ENCODE data around the gene STYK1.
"Not testable (repeated sequence)": the region's sequence is repeated elsewhere in the genome, so short reads cannot be mapped to it uniquely, and the experiment has no call there.

Gene STYK1

DNA sequence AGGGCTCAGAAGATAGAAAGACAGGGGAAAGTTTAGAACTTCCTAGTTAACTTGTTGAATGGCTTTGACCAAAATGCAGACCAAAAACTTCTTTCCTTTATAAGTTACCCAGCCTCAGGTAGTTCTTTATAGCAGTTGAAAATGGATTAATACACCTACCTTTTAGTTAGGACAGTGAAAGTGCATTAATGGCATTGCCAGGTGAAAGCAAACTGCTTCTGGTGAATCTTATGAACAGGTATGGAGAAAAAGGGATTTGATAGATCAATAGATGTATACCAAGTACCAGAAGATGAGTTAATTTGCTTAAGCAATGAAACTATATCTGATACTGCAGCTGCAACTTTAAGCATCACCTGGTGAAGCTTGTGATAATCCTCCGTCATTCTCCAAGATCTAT is 14.2 kb upstream of the STYK1 start:
- no peak for FAIRE-seq

DNA sequence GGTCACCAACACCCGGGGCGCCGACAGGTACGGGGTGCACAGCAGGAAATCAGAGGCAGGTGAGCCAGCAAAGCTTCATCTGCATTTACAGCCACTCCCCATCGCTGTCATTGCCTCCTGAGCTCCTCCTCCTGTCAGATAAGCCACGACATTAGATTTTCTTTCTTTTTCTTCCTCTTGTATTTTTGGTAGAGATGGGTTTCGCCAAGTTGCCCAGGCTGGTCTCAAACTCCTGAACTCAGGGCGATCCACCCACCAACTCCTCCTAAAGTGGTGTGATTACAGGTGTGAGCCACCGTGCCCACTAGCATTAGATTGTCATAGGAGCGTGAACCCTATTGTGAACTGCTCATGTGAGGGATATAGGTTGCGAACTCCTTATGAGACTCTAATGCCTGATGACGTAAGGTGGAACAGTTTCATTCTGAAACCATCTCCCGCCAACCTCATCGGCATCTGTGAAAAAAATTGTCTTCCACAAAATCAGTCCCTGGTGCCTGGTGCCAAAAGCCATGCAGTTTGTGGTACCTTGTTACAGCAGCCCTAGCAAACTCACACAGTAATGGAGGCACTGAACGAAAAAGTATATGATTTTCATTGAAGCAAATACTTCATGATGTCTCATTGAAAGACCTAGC is 1.5 kb downstream of the STYK1 start:
- FAIRE-seq: no peak

DNA sequence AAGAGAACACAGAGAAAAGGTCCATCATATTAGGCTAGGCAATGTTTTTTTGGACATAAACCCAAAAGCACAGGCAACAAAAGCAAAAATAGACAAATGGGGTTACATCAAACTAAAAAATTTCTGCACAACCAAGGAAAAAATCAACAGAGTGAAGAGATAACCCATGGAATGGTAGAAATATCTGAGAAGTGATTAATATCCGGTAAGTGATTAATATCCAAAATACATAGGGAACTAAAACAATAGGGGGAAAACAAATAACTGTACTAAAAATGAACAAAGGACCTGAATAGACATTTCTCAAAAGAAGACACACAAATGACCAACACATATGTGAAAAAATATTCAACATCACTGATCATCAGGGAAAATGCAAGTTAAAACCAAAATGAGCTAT is 4.3 kb downstream of the STYK1 start:
- no peak for FAIRE-seq

DNA sequence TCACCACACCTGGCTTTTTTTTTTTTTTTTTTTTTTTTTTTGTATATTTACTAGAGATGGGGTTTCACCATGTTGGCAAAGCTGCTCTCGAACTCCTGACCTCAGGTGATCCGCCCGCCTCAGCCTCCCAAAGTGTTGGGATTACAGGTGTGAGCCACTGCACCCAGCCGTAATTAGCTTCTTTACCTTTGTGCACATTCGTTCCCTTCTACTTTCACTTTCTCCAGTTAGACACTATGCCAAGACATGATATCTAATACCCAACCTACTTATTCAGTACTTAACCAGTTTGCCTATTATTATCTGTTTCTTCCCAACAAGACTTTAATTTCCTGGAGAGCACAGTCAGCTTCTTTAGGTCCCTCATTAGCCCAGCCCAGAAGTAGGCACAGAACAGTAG is 5.3 kb downstream of the STYK1 start:
- no peak for FAIRE-seq

DNA sequence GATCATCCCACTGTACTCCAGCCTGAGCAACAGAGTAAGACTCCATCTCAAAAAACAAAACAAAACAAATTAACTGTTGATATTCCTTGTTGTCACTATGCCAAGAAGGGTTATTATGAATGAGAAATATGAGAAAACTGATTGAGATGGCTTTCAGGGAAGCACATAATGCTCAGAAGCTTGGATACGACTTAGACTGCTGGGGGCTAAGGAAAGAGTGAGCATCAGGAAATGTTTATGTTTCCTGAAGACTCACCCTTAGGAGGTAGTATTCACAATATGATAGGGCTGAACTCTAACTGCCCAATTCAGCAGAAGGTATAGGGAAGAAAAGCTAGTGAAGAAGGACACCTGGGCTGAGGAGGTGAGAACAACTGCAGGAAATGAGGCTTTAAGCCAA is 6.3 kb downstream of the STYK1 start:
- no peak for FAIRE-seq

DNA sequence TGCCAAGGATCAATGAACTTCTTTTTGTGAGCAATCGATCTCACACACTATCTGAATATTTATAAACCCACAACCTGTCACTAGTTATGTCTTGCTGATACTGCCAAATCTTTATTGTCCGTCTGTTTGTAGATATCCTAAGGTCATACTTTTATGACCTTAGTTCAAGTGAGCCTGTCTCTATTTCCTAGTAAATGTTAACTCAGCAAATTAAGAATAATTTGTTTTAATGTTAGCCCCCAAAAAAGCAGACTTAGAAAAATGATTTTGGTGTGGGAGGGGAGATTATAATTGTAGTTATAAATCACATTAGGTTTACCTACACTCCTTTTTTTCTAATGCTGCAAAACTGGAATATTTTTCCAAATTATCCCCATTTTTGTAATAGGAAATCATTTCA is 9.4 kb downstream of the STYK1 start:
- FAIRE-seq: no peak

DNA sequence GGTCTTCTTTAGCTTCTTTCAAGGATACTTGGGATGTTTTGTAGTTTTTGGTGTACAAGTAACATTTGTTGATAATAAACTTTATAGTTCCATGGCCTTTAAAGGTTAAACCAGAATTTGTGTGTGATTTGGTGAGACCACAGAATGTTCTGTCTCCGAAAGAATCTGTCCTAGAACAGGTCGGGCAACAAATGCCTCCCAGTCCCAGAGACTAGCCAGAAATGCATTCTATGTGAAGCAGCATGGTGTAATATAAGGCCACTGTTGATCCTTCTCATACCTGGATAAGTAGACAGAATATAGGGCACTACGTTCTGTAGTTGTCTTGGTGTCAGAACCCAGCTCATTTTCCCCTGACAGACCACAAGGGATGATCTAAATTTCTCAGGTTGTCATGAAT is 10.0 kb downstream of the STYK1 start:
- FAIRE-seq: no peak

DNA sequence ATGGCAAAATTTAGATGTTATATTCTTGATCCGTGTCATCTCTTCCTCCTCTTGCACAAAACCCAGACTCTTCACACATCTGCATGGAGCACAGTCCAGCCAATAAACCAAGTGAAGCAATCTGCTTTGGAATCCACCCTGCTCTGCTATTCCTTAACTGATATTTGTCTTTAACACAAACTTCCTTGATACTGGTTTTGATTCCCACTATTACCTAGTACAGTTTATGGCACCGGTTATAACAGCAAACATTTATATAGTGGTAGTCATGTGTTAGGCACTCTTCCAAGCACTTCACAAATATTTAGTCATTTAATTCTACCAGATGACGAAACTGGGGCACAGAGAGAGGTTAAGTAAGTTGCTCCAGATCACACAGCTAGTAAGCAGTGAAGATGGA is 12.5 kb downstream of the STYK1 start:
- FAIRE-seq: no peak

DNA sequence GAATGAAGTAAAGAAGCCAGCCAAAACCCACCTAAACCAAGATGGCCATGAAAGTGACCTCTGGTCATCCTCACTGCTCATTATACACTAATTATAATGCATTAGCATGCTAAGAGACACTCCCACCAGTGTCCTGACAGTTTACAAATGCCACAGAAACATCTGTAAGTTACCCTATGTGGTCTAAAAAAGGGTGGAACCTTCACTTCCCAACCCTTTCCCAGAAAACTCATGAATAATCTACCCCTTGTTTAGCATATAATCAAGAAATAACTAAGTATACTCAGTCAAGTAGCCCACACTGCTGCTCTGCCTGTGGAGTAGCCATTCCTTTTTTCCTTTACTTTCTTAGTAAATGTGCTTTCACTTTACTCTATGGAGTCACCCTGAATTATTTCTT is 19.8 kb downstream of the STYK1 start:
- FAIRE-seq: no peak

DNA sequence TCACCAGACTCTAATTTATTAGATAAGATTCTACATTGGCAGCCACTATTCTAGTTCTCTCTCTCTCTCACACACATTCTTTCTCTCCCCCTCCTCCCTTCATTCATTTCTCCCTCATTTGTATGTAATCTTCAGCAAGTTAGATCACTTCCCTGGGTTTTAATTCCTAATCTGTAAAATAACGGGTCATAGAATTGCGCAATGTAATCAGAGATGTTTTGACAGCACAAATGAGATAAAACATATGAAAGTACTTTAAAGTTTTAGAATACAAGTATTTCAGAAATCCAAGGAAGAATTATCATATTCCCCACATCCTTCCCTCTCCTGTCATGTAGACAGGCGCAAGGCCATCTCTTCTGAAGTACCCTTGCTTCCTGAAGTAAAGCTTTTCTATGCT is 21.7 kb downstream of the STYK1 start:
- no peak for FAIRE-seq

DNA sequence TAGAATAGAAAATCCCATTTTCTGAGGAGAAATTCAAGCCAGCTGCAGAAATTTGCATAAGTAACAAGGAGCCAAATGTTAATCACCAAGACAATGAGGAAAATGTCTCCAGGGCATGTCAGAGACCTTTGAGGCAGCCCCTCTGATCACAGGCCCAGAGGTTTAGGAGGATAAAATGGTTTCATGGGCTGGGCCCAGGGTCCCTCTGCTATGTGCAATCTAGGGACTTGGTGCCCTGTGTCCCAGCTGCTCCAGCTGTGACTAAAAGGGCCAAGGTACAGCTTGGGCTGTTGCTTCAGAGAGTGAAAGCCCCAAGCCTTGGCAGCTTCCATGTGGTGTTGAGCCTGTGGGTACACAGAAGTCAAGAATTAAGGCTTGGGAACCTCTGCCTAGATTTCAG is 27.3 kb downstream of the STYK1 start:
- not testable (repeated sequence) for FAIRE-seq

DNA sequence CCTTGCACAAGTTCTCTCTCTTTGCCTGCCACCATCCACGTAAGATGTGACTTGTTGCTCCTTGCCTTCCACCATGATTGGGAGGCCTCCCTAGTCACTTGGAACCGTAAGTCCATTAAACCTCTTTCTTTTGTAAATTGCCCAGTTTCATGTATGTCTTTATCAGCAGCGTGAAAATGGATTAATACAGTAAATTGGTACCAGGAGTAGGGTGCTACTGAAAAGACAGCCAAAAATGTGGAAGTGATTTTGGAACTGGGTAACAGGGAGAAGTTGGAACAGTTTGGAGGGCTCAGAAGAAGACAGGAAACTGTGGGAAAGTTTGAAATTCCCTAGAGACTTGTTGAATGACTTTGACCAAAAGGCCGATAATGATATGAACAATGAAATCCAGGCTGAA is 27.9 kb downstream of the STYK1 start:
- no peak for FAIRE-seq

DNA sequence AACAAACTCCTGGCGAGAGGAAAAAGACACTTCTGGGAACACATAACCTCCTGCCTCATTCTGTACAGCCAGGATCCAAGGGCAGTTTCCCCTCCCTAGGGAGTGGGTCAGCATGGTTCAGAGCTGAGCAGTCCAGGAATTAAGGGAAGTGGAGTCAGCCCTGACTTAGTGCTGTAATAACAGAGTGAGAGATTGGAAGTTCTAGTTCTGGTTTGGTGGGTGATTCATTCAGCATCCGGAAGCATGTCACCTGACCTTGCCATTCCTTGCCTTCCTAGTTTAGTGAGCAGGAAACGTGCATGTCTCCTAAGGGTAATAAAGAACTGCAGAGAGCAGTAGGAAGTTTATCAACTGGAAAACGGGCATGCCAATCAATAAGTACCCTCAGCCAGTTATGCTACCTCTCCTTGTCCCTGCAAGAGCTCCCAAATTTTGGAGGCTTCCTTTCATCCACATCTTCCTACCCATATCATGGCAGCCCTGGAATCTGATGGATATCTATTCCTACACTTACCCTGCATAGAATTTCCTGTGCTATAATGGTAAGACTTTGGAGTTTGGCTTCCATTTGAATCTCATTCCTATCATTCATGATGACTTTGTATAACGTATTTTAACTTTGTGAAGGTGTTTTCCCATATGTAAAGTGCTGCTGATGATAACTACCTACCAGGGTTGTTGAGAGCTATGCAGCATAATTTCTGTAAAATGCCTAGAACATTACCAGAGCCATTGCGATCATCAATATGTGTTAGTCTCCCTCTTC is 31.9 kb downstream of the STYK1 start:
- no peak for FAIRE-seq

DNA sequence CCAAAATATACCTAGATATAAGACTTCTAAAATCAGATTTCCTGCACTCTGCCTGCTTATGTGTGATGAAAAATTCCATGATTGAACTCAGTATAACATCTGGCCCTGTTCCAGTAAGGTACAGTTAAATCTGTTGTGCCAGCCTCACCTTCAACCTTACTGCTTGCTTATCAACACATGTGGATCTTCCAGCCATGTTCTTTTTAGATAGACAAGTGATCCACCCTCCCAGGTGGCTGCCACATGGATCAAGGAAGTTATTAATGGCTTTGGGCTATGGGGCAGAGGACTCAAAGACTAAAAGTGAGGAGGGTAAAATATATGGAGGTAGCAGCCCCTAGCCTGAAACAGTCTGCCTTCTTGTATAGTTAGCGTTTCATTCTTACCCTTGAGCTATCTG is 35.1 kb downstream of the STYK1 start:
- FAIRE-seq: no peak

DNA sequence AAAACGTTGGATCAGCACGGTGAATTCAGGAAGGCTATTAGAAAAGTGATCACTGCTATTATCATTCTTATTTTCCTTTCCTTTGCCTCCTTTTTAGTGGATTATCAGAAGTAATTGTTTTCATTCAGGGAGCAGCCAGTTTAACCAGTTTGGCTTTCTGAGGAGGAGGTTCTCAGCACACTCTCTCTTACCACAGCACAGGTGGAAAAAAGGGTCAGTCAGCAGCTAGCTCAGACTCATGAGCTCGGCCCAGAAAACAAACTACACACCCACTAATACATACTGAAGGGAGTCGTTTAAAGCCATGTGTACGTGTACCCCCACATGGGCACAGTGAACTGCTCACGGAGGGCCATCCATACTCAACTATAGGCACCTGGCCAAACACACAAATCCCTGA is 37.2 kb downstream of the STYK1 start:
- no peak for FAIRE-seq

DNA sequence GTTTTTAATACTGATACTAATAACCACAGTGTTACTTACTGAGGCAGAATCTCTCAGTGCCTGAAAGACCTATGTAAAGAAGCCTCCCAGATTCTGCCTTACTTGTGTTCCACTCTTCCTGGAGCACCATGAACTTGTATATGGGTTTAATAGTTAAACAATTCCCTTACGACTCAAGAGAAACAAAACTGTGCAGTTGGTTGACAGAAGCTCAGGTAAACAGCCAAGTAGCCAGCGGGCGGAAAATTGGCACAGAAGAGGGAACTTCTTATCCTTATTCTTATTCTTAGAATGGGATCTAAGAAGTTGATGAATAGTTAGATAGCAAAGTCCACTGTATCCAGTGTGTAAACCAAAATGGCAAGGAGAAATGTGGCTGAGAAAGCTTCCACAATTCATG is 37.7 kb downstream of the STYK1 start:
- no peak for FAIRE-seq

DNA sequence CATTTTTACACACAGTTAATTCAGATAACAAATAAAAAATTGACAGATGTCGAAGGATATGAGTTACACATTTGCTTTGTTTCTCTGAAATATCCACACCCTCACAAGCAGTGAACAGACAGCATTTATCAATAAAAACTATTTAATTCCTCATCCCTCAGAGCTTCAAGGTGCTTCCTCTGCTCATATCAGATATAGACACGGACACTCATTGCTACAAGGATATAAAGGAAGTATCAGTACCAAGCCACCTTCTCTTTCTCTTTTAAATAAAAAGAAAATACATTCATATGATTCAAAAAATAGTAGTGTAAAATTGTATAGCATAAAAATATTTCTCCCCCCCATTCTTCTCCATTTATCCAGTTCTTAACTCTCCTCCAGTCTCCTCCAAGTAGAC is 38.5 kb downstream of the STYK1 start:
- FAIRE-seq: no peak

DNA sequence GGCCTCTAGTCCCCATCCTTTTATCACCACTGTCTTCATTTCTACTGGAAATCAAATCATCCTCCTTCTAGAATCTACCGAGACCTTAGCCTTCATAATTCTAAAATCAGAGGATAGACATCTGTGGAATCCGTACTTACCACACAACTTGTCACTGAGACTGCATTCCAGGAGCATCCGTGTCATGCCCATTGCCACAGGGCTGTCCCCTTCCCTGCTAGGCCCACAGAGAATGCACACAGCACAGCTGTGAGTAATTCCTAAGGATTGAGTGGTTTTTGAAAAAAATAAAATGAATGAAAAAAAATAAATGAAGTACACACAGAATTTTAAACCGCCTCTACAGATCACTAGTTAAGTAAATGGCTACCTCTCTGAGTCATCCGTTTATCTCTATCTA is 39.4 kb downstream of the STYK1 start:
- no peak for FAIRE-seq

DNA sequence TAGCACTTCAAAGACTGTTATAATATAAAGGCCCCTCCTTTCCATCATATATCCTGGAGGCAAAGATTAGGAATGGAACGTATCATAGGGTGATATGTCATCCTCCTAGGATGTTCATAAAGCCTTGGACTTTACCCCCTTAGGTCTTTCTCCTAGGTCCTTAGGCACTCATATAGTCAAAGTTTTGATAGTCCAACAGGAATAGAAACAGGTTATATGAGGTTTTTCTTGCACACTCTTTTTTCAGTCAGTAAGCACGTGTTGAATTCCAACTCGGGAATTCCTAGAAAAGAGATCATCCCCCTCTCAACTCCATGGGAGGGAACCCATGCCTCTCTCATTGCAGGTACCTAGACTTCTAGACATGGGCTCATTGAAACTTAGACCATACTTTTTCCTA is 40.3 kb downstream of the STYK1 start:
- FAIRE-seq: no peak

DNA sequence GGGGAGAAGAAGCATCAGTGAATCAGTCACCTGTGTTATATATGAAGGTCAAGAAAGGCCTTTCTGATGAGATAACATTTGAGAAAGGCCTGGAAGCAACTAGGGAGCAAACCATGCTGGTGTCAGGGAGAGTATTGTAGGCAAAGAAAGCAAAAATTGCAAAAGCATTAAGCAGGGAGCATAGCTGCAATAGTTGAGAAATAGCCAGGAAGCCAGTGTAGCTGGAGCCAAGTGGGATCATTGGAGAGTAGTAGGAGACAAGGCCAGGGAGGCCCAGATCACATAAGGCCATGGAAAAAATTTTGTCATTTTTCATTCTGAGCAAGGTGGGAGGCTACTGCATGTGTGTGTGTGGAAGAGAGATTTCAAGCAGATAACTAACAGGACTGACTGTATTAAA is 41.6 kb downstream of the STYK1 start:
- FAIRE-seq: no peak

DNA sequence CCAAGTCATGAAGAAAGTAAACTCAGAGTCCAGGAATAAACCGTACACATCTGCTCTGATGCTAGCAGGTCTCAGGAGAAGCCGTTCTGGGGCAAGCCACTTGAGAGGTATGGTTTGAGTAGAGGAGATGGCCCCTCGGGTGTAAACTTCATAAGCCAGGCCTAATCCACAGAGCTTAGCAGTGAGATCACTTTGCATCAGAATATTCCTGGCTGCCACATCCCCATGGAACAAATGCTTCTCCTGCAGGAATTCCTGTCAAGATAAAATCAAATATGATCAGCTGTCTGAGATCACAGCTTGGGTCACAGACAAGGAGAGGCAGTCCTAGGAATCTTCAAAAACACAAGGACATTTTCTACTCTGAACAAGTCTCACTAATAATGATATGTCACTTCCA is 49.2 kb downstream of the STYK1 start:
- FAIRE-seq: no peak

DNA sequence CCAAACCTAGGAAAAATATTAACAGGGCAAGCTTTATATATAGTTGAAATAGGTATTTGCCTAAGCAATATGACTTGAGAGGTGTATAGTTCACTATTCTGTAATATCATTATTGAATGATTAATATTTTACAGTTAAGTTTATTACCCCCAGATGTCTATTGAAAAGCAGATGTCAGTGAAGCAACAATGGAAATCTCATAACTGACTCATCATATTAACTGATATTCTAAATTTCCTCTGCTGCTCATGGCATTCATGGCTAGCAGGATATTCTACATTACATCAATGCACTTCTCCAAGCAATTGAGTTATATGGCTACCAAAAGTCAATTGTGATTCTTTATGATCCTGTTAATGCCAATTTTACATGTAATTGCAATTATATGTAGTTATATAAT is 50.7 kb downstream of the STYK1 start:
- FAIRE-seq: no peak

DNA sequence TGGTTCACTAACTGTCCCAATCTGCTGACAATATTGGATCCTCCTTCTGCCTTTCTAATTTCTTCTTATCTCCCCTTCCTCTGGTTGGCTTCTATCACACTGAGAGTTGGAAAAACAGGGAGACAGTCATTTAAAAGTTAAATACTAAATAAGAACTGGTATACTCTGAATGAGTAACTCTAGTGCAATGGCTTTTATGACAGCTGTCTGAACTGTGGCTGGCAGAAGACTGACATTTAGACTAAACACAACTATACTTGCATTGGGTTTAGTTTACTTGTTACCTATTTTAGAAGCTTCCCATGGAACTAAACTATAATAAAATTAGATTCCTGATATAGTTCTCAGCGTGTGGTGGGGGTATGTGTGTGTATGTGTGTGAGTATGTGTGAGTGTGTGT is 52.6 kb downstream of the STYK1 start:
- FAIRE-seq: no peak

DNA sequence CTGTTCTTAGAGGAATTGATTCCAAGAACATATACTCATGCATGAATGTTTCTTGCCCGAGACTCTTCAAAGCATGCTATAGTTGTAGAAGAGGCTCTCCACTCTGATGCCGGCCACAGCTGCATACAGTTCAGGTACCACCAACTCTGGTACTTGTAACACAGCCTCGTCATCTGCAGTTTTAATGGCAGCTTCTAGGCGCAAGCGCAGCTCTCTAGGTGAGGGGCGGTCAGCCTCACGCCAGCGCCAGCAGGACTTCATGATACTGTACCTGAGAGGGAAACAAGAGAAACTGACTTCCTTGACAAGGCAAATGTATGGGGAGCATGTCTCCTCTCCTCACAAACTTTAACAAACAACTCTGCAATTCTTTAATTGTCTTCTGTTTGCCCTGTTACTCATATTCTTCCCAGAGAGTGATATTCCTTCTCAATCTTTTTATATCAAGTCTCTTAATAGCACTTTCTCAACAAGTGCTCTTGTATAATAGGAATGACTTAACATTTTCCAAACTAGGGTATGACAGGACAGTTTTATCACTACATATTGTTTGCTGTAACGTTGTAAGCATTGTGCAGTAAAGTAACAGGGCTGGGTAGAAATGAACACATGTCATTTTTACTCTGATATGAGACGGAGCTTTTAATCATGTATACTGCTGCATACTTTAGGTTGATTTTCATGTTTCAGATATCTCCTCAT is 53.6 kb downstream of the STYK1 start:
- no peak for FAIRE-seq

All from islet of Langerhans (tissue), 1 donor.